Neuron (in vitro differentiated cells): ENCODE measurements around the gene NHEJ1.

ENCODE experiments used
- H2AFZ ChIP-seq: one replicate; pipeline ENCODE4 v1.6.1; 2013; ENCODE audit warnings: low read depth, mild to moderate bottlenecking, inconsistent platforms, low read length, moderate library complexity
- H3K27me3 ChIP-seq: one replicate; pipeline ENCODE4 v1.6.1; 2013; ENCODE audit warnings: low read length; ENCODE audit not compliant: insufficient read depth
- H3K36me3 ChIP-seq: one replicate; pipeline ENCODE4 v1.6.1; 2013; ENCODE audit warnings: low read length; ENCODE audit not compliant: insufficient read depth
- H3K4me1 ChIP-seq: one replicate; pipeline ENCODE4 v1.6.1; 2013; ENCODE audit warnings: low read length; ENCODE audit not compliant: insufficient read depth
- H3K4me3 ChIP-seq: 2 replicates; pipeline ENCODE4 v1.5.1; 2013; ENCODE audit warnings: mild to moderate bottlenecking, low read length, moderate library complexity
- H3K9me3 ChIP-seq: one replicate; pipeline ENCODE4 v1.6.1; 2013; ENCODE audit warnings: low read length

Gene NHEJ1

GRCh38 chr2:219035942-219036341, 124.7 kb downstream of the NHEJ1 start:
- Histone ChIP-seq H3K27me3 (peaks cover 7% of the 10 kb centered on the region), H3K4me1 (peaks cover 7% of the 10 kb centered on the region), H3K4me3 (no peak overlapping the region), H3K36me3 (no peaks in the 10 kb centered on the region), H2AFZ (no peak overlapping the region), H3K9me3 (no peaks in the 10 kb centered on the region)

- Histone ChIP-seq H3K4me3 (no peak overlapping the region), H3K9me3 (no peaks in the 10 kb centered on the region), H3K27me3 (peaks cover 7% of the 10 kb centered on the region), H3K4me1 (peaks cover under 1% of the 10 kb centered on the region), H2AFZ (no peak overlapping the region), H3K36me3 (no peaks in the 10 kb centered on the region)
Measured at GRCh38 chr2:219034823-219035222, 125.8 kb downstream of the NHEJ1 start.

DNA sequence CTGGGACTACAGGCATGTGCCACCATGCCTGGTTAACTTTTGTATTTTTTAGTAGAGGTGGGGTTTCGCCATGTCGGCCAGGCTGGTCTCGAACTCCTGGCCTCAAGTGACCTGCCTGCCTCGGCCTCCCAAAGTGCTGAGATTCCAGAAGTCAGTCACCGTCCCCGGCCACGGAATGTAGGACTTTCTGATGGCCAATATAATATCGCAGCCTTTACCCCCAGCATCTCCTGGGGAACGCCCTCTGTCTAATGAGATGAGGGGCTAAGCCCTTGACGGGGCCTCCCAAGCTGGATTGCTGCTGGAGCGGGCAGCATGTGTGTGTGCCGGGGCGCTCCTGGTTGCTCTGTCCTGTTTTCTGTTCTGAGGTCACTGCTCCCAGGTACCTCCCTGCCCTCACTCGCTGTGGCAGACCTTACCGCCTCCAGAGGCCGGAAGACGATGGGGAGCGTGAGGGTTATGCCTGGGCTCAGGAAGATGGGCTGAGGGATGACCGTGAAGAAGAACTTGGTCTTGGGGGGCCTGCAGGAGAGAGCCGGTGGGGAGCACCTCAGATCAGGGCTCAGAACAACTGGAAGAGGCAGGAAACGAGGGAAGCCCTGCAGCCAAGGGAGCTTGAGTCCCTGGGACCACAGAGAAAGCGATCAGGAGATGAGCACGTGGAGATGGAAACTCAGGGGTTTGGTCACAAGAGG, 128.4 kb downstream of the NHEJ1 start:
- Histone ChIP-seq H3K4me1 (peaks cover 2% of the 10 kb centered on the region), H3K4me3 (no peak overlapping the region), H3K9me3 (no peaks in the 10 kb centered on the region), H3K27me3 (peaks cover 12% of the 10 kb centered on the region), H2AFZ (no peak overlapping the region), H3K36me3 (no peaks in the 10 kb centered on the region)

DNA sequence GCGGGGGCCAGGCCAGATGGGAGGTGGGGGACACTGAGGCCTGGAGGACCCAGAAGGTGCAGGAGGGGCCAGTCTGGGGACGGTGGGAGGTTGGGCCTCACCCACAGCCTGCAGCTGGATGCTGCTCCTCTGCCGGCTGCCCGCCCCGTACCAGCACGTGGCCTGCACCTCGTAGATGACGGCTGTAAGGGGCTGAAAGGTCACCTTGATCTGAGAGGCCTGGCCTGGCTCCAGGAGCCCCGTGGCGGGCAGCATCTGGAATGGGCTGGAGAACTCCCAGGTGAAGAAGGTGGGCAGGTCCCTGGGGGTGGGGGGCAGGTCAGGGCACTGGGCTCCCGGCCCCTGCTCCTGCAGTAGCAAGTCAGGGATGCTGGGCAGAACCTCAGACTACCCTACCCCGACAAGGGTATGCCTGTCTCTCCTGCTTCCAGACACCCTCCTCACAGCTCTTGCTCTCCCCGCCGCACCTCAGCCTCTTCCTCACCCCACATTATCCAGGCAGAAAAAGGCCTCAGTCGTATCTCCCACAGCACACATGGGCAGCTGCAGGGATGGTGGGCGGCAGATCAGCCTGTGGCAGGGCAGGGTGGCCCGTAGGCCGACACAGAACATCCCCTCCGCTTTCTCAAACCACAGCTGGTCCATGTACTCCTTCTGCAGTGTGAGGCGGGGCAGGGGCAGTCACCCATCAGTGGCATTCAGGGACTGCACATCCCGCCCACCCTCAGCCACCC, 129.4 kb downstream of the NHEJ1 start:
- Histone ChIP-seq H3K36me3 (no peaks in the 10 kb centered on the region), H3K4me3 (no peak overlapping the region), H3K9me3 (no peaks in the 10 kb centered on the region), H2AFZ (no peak overlapping the region), H3K4me1 (peaks cover 2% of the 10 kb centered on the region), H3K27me3 (peaks cover 12% of the 10 kb centered on the region)

DNA sequence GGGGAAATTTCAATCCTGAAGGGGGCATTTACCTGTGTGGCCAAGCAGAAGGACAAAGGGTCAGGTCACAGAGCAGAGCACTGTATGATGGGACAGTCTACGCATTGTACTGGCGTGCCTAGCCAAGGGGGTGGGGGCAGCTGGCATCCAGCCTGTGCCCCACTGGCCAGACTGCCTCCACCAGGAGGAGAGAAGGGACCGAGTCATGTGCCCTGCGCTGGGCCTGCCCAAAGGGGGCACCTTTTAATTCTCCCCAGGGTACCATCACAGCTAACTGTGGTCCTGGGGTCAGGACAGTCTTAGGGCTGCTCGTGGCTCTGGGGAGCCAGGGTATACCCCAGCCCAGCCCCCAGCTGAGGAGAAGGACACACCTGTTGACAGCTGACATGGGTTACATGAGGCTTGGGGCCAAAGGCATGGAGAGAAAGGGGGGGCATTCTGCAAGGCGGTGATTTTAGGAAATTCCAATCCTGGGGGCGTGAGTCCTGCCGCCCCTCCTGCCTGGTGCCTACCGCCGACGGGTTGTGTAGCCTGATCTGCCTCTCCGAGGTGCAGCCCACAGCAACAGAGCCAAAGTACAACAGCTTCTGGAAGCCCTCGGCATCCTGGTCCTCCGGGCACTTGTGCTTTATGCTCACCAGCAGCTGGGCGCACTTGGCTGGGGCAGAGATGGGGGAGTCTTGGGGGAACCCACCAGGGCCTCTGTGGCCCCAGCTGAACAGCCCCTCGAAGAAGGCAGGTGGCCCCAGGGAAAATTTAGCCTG, 130.3 kb downstream of the NHEJ1 start:
- Histone ChIP-seq H3K4me3 (no peak overlapping the region), H3K9me3 (no peaks in the 10 kb centered on the region), H2AFZ (no peak overlapping the region), H3K27me3 (peaks cover 12% of the 10 kb centered on the region), H3K36me3 (no peaks in the 10 kb centered on the region), H3K4me1 (peaks cover 2% of the 10 kb centered on the region)

DNA sequence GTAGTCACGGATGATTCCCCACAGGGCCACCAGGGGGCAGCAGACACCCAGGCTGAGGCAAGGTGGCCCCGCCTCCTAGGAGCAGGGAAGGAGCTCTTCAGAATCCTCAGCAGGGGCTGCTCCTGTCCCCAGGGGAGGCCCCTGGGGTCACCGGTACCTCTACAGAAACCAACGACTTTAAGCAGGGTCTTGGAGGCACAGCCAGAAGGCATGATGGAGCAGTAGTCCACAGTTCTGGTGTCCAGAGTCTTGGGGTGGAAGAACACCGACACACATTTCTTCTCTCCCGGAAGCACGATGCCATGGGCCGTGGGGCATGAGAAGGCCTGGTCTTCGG, 130.8 kb downstream of the NHEJ1 start:
- Histone ChIP-seq H3K36me3 (no peaks in the 10 kb centered on the region), H3K4me1 (peaks cover 2% of the 10 kb centered on the region), H2AFZ (no peak overlapping the region), H3K27me3 (peaks cover 12% of the 10 kb centered on the region), H3K9me3 (no peaks in the 10 kb centered on the region), H3K4me3 (no peak overlapping the region)

DNA sequence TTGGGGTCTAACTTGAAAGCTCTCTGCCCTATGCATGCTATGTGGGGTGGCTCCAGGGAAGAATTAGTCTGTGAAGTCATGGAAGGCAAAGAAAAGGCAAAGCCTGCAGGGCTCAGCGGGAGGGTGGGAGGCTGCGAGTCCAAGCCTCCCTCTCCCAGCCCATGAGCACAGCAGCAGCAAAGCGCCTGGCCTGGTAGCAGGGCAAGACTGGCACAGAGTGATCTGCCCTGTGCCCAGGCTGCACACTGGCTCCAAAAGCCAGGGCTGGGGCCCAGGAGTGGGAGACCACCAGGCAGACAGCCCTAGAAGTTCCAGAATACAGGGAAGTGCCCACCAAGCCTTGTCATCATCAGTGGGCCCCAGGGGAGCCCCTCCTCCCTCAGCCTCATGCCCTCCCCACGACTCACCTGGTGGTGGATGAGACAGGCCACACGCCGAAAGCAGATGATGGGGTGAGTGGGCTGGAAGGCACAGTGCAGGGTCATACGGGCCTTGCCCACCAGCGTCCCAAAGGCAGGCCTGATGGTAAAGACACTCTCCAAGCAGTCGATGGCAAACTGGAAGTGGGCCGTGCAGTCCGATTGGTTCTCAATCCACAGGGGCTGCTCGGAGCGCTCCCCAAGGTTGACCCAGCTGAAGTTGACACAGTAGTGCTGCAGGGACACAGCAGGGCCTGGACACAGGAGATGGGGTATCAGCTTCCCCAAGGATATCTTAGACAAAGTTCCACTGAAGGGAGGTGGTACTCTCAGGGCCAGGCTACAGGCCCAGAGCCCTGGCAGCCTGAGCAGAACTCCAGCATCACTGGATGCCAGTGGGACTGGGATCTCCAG, 131.4 kb downstream of the NHEJ1 start:
- Histone ChIP-seq H3K36me3 (no peaks in the 10 kb centered on the region), H3K4me3 (no peak overlapping the region), H3K9me3 (no peaks in the 10 kb centered on the region), H3K27me3 (peaks cover 12% of the 10 kb centered on the region), H3K4me1 (peaks cover 5% of the 10 kb centered on the region), H2AFZ (no peak overlapping the region)

DNA sequence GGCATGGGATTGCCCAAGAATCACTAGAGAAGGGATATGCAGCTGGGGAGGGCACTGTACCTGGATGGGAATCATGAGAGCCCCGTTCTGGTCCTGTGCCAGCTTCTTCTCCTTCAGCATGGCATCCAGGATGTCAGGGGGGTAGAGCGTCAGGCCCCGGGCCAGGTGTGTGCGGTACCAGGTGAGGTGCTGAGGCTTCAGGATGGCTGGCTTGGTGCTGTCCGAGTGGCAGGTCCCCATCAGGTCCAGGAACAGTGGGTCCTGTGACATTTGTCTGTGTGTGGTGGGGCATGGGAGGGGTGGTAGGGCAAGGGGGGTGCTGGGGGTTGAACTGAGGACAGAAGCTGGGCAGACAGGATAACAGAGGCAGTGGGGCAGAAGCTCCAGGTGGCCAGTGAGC, 132.5 kb downstream of the NHEJ1 start:
- Histone ChIP-seq H3K36me3 (no peaks in the 10 kb centered on the region), H2AFZ (no peak overlapping the region), H3K4me3 (no peak overlapping the region), H3K9me3 (no peaks in the 10 kb centered on the region), H3K4me1 (peaks cover 10% of the 10 kb centered on the region), H3K27me3 (peaks cover 19% of the 10 kb centered on the region)

DNA sequence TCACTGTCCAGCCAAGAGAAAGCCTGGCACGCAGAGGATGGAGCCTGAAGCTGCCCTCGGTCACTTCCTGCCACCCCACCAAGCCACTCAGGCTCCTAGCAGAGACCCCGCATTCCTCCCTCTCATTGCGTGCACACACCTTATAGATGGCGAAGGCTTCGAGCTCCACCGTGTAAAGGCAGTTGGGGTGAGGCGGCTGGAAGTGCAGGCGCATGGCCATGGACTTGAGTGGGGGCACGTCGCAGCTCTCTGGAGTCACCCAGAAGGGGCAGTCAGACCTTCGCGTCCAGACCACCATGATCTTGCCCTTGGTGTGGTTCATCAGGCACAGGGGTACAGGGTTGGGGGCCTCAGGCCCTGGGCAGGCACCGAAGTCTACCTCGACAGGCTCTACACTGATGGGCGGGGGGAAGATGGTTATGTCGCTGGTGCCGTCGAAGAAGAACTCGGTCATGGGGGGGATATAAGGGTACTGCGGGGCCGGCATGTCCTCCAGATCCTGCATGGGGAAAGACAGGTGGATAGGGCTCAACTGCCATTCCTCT, 133.0 kb downstream of the NHEJ1 start:
- H3K9me3 ChIP-seq = no peaks in the 10 kb centered on the region
- H3K27me3 ChIP-seq = peaks cover 21% of the 10 kb centered on the region
- H3K36me3 ChIP-seq = no peaks in the 10 kb centered on the region
- peaks cover 10% of the 10 kb centered on the region for H3K4me1 ChIP-seq
- H3K4me3 ChIP-seq = no peak overlapping the region
- no peak overlapping the region for H2AFZ ChIP-seq

GRCh38 chr2:219026946-219027345, 133.7 kb downstream of the NHEJ1 start:
- Histone ChIP-seq H3K36me3 (no peaks in the 10 kb centered on the region), H3K9me3 (no peaks in the 10 kb centered on the region), H3K4me1 (peaks cover 10% of the 10 kb centered on the region), H3K4me3 (no peak overlapping the region), H2AFZ (no peak overlapping the region), H3K27me3 (peaks cover 23% of the 10 kb centered on the region)

DNA sequence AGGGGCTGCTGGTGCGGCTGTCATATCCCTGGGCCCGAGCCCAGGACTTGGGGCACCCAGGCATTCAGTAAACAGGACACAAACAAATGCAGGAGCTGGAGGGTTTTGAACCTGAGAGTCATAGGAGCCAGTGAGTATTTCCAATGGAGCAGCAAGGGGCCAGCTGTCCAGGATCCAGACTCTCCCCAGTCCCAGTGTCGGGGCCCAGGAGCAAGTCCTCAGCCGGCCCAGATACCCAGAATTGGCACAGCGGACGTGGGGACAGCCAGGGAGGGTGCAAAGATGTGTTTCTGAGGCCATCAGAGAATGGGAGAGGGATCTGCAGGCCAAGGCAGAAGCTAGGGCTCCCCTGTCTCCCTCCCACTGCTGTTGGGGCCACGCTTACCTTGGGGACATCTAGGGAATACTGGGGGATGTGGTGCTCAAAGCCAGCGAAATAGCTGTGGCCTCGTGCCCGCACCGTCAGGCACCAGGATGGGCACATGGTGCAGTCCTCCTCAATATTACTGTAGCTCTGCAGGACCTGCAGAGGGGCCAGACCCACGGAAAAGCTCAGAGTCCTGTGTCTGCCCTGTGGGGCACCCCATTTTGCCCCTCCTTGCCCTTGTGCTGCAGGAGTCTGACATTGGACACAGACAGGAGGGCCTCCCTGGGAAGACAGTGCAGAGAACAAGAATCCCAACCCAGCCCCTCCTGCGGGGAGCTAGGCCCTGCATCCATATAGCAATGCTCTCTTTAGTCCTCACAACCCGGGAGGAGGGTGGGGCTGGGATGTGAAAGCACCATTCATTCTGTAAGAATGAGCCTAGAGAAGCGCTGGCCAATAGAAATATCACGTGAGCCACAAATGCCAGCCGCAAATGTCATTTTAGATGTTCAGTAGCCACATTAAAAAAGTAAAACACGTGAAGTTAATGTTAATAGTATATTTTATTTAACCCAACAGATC, 134.7 kb downstream of the NHEJ1 start:
- no peak overlapping the region for H2AFZ ChIP-seq
- H3K4me3 ChIP-seq = no peak overlapping the region
- H3K4me1 ChIP-seq = peaks cover 10% of the 10 kb centered on the region
- no peaks in the 10 kb centered on the region for H3K9me3 ChIP-seq
- peaks cover 29% of the 10 kb centered on the region for H3K27me3 ChIP-seq
- no peaks in the 10 kb centered on the region for H3K36me3 ChIP-seq
